Jurkat, Clone E6-1 (cell line): ENCODE results near the gene MST1.

Source experiments
- DNase-seq: peaks from one replicate; pipeline ENCODE4 v3.0.0-alpha.2; 2011; ENCODE audit warnings: low read depth, low spot score
- H3K4me3 ChIP-seq: 2 replicates; pipeline ENCODE4 v1.5.1; 2011; ENCODE audit warnings: mild to moderate bottlenecking, low read length, control low read depth, moderate library complexity

Gene MST1

DNA sequence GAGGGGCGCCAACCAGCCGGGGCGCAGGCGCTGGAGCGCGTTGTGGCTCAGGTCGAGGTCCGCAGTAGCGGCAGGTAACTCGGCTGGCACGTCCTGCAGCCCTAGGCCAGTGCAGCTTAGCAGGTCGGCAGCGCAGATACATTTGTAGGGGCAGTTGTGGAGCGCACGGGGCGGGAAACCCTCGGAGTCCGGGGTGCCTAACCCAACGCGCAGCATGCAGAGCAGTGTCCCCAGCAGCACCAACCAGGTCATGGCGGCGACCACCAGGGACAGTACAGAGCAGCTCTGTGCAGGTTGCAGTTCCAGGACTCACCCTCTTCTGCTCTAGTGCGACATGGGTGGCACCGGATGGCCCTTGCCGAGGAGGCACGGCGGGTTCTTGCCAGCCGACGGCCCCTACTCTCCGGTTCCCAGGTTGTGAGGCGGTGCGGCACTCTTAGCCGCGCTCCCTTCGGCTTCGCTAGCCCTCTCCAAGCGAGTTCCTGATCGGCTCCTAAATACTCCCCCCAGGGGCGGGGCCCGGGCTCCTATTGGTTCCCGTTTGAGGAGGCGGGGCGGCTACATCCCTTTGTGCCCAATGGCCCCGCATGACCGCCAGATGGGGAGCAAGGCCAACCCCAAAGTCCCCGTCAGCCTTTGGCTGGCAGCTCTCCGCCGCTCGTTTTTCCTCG is 30.1 kb upstream of the MST1 start, which contains the start of gene AMIGO3:
Gene AMIGO3 (minus strand): TSS at position 471 of the 671 bp plus-strand sequence. CDS start 219 bp downstream, at position 252.
- DNase-seq = peak; percentile 81
- peak within 1 kb of the TSS; percentile 57 for H3K4me3 ChIP-seq

DNA sequence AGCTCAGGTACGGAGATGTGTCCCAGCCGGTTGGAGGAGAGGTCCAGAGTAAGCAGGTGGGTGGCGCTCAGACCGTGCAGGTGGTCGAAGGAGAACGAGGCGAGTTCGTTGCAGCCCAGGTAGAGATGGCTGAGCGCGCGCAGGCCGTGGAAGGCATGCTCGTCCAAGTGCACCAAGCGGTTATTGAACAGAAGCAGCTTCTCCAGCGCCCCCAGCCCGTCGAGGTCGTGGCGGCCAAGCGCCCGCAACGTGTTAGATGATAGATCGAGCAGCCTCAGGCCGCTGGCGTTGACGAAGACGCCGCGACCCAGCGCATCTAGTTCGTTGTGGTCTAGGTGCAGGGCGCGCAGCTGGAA is 29.6 kb upstream of the MST1 start:
- DNase-seq = no peak
- peak overlapping the region; percentile 57 for H3K4me3 ChIP-seq

DNA sequence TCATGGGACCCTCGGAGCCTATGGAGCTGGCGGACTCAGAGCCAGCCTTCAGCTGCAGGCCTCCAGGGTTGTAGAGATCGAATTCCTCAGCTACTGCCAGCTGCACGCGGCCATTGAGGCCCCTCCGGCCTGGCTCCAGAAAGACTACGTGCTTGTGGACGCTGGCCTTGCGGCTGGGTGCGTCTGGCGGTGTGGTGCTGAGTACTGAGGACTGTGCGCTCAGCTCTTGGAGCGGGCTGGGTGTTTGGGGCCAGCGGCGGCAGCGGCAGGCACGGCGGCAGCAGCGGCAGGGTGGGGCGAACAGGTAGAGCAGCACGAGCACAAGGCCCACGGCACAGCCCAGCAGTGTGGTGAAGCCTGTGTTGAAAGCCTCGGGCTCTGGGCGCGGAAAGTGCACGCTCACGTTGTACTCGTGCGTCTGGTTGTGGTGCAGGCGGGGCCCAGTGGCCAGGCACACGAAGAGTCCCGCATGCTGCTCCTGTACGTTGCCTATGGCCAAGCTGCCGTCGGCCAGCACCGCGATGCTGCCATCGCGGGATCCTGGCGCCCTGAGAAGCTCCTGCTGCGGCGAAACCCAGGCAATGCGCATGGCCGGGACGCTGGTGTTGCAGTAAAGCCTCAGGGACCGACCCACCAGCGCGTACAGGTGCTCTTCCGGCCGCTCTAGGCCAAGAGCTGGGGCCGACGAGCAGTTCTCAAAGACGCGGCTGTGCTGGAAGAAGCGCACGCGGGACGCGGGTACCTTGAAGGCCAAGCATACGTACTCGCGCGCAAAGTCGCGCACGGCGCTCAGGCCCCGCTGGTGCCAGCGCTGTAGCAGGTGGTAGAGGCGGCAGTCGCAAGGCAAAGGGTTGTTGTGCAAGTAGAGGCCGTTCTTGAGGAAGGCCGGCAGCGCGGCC is 28.9 kb upstream of the MST1 start:
- DNase-seq = no peak

DNA sequence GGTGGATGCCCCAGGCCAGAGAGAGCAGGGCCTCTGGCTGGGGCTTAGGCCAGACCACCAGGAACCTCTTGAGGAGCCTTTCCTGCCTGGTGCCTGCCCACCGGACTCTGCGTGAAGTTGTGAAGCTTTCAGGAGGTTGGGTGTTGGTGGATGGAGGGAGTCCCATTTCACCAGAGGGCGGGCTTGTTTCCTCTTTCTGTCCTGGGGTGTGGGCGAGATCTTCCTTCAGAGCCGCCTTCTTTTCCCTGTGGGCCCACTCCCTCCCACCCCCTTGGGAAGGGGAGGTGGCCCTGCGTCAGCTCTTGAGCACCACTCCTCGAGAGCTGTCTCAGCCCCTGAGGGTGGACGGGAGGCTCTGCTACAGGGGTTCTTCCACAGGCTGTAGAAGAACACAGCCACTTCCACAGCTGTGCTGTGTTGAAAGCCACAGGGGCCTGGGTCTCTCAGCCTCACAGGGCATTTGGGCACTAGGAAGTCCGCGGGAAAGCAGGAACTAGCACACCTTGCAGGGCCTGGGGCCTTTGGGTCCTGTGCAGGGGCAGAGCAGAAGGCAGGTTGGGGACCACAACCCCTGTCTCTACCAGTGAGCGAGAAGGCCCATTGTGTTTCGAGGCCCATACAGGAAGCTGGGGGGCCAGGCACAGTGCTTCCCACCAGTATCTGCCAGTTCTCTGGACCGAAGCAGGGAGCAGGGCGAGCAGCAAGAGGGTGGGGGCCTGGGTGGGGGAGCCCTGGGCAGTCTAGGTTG is 28.1 kb upstream of the MST1 start:
- no peak for DNase-seq
- no peak overlapping the region for H3K4me3 ChIP-seq

More for the DNA sequence above, 28.9 kb upstream of the MST1 start:
- no peak overlapping the region for H3K4me3 ChIP-seq

DNA sequence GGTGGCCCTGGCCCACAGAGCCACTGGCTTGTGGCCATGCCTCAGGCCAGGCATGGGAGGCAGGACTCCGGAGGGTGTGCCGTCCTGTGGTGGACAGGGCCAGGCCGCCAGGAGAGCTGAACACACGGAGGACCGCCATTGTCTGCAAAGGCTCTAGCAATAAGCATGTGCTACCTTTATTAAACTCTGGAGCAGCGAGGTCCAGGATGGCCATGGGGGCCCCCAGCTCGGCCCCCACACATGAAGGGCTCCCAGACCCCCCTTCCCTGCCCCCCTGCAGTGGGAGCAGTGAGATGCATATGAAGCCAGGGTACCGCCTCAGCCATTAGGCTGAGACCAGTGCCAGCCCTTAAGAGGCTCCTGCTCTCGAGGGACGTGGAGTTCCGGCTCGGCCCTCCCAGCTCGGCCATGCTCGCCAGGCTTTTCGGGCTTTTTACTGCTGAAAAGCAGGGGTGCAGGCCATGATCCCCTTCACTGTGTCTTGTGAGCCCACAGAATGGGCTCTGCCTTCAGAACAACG is 27.5 kb upstream of the MST1 start:
- no peak overlapping the region for H3K4me3 ChIP-seq
- DNase-seq = no peak

DNA sequence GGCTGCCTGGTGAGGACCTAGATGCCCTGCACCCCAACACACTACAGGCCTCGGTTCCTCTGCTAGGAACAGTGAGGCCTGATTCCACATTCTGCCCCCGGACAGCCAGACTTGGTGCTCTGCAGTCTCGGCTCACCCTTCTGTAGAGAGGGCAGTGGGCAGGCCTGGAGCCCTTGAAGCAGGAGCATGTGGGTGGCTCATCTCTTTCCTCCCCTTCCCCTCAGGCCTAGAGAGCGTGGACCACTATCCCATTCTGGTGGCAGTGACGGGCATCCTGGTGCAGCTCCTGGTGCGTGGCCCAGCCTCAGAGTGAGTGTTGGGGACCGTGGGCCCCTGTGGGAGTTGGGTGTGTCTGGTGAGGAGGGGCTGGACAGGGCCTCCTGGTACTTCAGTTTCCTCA is 26.9 kb upstream of the MST1 start:
- no peak for DNase-seq
- H3K4me3 ChIP-seq = no peak overlapping the region

DNA sequence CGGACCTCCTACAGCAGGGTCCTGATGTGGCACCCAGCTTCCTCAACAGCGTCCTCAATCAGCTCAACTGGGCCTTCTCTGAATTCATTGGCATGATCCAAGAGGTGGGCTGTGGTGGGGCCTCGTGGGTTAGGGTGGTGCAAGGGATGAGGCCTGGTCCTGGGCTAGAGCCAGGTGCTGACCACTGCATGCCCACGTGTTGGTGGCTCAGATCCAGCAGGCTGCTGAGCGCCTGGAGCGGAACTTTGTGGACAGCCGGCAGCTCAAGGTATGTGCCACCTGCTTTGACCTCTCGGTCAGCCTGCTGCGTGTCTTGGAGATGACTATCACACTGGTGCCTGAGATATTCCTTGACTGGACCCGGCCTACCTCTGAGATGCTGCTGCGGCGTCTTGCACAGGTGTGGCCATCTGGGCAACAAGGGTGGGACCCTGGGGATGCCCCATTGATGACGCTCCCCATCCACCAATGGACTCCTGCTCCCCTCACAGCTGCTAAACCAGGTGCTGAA is 26.4 kb upstream of the MST1 start:
- H3K4me3 ChIP-seq = no peak overlapping the region
- no peak for DNase-seq

DNA sequence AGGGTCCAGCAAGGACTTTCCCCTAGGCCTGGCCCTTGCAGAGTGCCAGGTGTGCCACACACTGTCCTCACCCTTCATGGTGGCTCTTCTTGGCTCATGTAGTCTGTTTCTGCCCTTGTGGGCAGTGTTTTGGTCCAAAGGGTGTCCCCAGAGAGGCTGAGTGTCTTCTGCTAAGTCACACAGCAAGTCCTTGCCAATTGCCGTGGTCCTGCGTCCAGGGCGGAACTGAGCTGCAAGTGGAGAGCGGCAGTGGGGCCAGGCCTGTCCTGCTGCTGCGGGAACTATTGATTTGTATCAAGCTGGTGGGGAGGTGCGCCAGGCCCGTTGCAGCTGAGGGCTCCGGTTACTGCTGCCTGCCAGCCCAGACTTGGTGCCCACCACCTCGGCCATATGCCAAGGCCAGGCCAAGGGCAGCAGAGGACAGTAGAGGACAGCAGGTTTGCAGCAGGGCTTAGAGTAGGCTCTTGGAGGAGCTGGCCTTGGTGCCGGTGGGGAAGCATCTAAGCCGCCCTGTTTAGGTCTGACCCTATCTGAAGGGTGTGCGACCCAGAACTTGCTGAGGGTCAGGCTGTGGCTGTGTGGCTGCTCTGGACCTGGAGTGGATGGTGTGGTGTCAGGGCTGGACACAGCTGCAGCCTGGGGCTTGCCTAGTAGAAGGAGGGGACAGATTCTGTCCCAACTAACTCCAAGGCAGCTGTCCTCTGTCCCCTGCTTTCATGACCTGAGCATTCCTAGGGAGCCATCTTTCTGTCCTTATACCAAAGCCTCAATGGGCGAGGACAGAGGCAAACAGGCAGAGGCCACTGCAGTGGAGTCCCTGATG is 25.7 kb upstream of the MST1 start:
- no peak for DNase-seq
- no peak overlapping the region for H3K4me3 ChIP-seq

DNA sequence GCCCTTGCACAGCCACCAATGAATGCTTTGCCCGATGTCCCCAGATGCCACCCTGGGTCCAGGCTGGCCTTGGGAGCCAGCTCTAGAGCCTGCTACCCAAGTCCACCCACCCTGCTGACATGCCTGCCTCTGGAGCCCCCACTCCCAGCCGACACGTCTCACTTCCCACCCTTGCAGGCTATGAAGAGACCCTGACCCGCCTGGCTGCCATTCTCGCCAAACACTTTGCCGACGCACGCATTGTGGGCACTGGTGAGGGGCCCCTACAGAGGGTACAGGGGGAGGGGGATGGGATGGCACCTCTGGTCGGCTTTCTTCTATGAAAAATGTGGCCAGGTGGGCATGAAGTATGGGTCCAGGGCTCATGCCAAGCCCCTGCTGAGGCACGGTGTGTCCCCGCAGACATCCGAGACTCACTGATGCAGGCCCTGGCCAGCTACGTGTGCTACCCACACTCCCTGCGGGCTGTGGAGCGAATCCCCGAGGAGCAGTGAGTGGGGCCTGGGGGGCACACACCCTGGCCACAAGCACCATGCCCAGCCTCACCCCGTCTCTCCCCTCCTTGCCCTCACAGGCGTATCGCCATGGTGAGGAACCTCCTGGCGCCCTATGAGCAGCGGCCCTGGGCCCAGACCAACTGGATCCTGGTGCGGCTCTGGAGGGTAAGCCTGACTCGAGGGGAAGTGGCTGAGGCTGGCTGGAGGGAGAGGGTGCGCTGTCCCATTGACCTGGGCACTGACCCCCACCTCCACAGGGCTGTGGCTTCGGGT is 24.2 kb upstream of the MST1 start:
- DNase-seq = no peak
- H3K4me3 ChIP-seq = no peak overlapping the region

DNA sequence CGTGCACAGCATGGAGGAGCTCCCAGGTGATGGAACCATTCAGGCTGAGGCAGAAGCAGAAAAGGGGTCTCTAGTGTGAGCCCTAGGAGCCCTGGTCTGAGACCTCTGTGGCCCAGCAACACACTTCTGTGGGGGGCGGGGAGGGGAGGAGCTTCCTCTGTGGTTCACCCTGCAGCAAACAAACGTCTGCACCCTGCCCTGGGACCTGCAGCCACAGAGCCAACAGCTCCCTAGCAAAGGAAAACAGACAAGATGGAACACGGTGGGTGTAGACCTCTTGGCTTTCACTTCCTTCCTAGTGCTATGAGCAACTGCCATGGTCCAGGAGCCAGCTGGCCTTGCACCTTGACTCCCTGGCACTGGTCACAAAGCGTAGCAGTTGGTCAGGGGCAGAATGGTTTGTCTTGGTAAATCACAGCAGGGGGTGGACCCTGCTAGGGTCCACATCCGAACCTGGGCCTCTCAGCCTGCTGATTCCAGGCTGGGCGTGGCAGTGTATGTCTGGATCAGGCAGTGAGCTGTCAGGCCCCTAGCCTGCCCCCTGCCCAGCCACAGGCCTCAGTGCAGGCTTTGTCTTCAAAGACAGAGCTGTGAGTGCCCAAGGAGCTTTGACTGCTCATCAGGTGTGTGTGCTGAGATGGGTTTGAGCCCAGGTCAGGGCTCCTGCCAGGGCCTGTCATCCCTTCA is 23.5 kb upstream of the MST1 start:
- peak; percentile 85 for DNase-seq

DNA sequence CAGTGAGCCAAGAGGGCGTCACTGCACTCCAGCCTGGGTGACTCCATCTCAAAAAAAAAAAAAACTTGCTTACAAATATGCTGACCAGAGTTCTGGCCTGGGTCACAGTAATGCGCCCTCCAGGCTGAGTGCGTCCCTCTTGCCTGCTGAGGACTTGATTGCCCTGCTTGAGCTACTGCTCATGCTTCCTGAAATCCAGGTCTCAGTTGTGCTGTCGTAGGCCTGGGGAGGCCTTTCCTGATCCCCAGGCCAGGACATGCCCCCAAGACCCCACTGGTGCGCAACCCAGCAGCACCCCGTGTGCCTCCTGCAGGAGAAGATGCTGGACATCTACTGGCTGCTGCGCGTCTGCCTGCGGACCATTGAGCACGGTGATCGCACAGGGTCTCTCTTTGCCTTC is 22.9 kb upstream of the MST1 start:
- DNase-seq = no peak
- H3K4me3 ChIP-seq = peak overlapping the region; percentile 39

More for the DNA sequence above, 23.5 kb upstream of the MST1 start:
- H3K4me3 ChIP-seq = peak overlapping the region; percentile 39

DNA sequence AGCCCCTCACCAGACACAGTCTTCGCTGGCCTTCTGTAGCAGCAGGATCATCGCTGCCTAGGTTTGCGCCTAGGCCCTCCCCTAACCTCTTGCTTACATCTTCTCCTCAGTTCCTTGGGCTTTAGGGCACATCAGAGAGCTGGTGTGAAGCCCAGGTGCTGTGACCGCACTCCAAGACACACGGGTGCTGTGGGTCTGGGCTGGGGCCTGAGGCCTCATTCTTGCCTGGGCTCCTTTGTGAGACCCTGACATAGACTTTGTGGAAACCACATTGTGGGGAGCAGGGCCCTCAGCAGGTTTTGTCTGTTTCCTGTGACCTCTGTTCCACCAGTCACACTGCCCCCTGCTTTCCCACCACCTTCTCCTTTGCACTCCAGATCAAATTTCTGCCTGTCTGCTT is 22.2 kb upstream of the MST1 start:
- DNase-seq = peak; percentile 89

DNA sequence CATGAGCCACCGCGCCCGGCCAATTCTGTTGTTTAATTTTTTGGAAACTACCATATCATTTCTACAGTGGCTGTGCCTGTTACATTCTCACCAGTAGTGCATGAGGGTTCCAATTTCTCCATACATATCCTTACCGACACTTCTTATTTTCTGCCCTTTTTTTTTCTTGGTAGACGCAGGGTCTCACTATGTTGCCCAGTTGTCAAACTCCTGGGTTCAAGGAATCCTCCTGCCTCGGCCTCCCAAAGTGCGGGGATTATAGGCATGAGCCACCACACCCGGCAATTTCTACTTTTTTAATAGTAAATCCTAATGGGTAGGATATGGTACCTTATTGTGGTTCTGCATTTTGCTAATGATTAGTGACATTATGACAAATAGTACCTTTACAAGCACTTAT is 20.6 kb upstream of the MST1 start:
- DNase-seq = no peak
- no peak overlapping the region for H3K4me3 ChIP-seq

More for the DNA sequence above, 22.2 kb upstream of the MST1 start:
- H3K4me3 ChIP-seq = peak overlapping the region; percentile 16

DNA sequence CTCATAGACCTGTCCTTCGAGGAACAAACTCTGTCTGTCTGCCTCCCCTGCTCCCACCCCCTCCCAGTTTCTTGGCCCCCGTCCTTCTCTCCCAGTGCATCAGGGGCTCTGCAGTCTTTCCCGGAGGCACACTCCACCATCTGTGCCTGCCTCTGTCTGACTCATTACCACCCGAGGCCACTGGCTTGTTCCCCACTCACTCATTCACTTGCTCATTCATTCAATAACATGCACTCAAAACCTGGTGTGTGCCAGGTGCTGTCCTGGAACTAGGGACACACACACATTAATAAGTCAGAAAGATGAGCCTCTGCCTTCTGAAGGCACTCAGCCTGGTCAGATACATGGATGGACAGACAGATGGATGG is 17.8 kb upstream of the MST1 start:
- no peak for DNase-seq
- H3K4me3 ChIP-seq = no peak overlapping the region

DNA sequence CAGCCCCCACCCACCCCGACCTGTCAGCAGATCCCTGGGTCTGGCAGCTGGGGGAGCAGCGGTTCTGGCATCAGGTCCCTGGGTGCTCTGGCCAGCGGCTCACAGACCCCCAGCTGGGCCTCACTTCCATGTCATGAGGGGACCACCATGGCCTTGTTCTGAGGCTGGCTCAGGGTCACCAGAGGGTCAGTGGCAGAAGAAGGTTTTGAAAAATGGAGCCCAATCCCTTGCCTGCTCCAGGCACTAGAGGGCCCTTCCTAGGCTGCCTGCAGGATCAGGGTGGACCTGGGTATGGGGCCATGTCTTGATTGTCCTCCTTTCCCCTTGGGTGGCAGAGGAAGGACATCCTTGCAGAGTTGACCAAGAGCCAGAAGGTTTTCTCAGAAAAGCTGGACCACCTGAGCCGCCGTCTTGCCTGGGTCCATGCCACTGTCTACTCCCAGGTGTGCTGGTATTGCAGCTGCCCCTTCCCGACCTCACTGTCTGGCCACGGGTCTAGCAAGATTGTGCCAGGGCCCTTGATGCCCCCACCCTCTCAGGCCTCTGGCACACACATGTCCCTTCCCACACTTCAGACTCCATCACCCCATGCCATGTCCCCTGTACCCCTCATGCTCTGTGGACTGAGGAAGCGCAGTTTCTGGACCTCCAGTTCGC is 17.3 kb upstream of the MST1 start:
- H3K4me3 ChIP-seq = no peak overlapping the region
- DNase-seq = no peak

DNA sequence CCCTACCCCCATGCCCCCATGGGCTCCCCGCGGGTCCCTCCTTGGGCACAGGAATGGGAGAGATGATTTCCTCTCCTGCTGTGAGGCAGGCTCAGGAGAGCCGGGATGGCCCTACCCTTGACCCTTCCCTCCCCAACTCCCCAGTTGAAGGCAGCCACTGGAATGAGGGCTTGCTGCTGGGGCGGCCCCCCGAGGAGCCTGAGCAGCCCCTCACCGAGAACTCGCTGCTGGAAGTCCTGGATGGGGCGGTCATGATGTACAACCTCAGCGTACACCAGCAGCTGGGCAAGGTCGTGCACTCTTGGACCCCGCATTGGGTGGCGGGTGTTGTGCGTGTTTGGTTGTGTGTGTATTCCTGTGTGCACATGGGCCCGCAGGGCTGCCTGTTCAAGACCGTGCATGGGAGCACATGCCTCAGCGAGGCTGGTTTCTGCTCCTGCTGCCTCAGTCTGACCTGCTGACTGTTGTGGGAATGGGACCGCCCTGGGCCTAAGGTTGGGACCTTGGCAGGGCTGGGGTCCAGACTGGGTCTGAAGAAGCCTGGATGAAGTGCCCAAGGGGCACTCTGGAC is 16.2 kb upstream of the MST1 start:
- H3K4me3 ChIP-seq = no peak overlapping the region
- no peak for DNase-seq

DNA sequence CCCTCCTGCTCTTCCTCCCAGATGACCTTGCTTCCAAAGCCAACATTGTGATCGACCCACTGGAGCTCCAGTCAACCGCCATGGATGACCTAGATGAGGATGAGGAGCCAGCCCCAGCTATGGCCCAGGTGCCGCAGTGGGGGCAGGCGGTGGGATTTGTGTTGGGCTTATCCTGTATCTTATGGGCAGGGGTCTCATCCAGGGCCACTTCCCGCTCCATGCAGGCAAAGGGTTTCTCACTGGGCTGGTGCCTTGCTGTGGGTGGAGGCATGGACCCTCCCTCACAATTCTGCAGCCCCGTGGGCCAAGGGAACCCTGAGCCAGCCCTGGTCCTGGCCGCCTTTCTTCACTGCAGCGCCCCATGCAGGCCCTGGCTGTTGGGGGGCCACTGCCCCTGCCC is 15.4 kb upstream of the MST1 start:
- H3K4me3 ChIP-seq = no peak overlapping the region
- no peak for DNase-seq
